Progenitor cell of endocrine pancreas (in vitro differentiated cells): Measurements from ENCODE around the gene CCL20. TPM values are rescaled to one million over a fixed set of nuclear protein-coding genes. Genes with fewer than 3 reads are reported as not detected.

Source experiments
- DNase-seq: peaks from one replicate; pipeline ENCODE4 v3.0.0; 2021; ENCODE audit warnings: low spot score; ENCODE audit not compliant: unreplicated experiment
- H3K27ac Mint-ChIP-seq: 2 replicates; pipeline ENCODE4 v1.8.0; 2021; ENCODE audit warnings: mild to moderate bottlenecking, moderate library complexity, mixed read lengths
- H3K27me3 Mint-ChIP-seq: 2 replicates; pipeline ENCODE4 v1.8.0; 2021; ENCODE audit warnings: mixed read lengths
- H3K36me3 Mint-ChIP-seq: 2 replicates; pipeline ENCODE4 v1.8.0; 2022; ENCODE audit warnings: mixed read lengths; ENCODE audit not compliant: insufficient read depth
- H3K4me1 Mint-ChIP-seq: 2 replicates; pipeline ENCODE4 v1.8.0; 2021; ENCODE audit warnings: low read depth, mixed read lengths
- H3K4me3 Mint-ChIP-seq: 2 replicates; pipeline ENCODE4 v1.8.0; 2021; ENCODE audit warnings: low read depth, mild to moderate bottlenecking, moderate library complexity, mixed read lengths
- H3K9me3 Mint-ChIP-seq: 2 replicates; pipeline ENCODE4 v1.8.0; 2021; ENCODE audit warnings: low read depth, mixed read lengths
- CTCF ChIP-seq: fragments of 200-600 bp; sonication (generic); IDR thresholded peaks from one replicate; pipeline ENCODE4 v1.5.0; 2021; ENCODE audit warnings: antibody characterized with exemption, mild to moderate bottlenecking; ENCODE audit not compliant: unreplicated experiment
- total RNA-seq: library from RNA; stranded (reverse); gene quantifications from 2 replicates; pipeline ENCODE4 v1.2.1, GENCODE V29; 2021

CCL20 gene
- total RNA-seq, 1 donor from 2014 or later = not detected

- H3K9me3 Mint-ChIP-seq = no peaks in the 10 kb centered on the region
- H3K27me3 Mint-ChIP-seq = no peaks in the 10 kb centered on the region
- TF ChIP-seq CTCF = no peak
- H3K36me3 Mint-ChIP-seq = no peaks in the 10 kb centered on the region
- no peak overlapping the region for H3K4me3 Mint-ChIP-seq
- no peaks in the 10 kb centered on the region for H3K4me1 Mint-ChIP-seq
- H3K27ac Mint-ChIP-seq = no peak overlapping the region
- no peak for DNase-seq
Measured at GRCh38 chr2:227805578-227805977, 8.1 kb upstream of the CCL20 start.

GRCh38 chr2:227808936-227809335, 4.7 kb upstream of the CCL20 start:
- Mint-ChIP-seq H3K36me3 (no peaks in the 10 kb centered on the region), H3K9me3 (no peaks in the 10 kb centered on the region), H3K4me3 (no peak overlapping the region), H3K4me1 (peaks cover 4% of the 10 kb centered on the region), H3K27ac (no peak overlapping the region), H3K27me3 (no peaks in the 10 kb centered on the region)
- no peak for TF ChIP-seq CTCF
- no peak for DNase-seq

- no peak overlapping the region for H3K4me3 Mint-ChIP-seq
- H3K36me3 Mint-ChIP-seq = no peaks in the 10 kb centered on the region
- no peaks in the 10 kb centered on the region for H3K27me3 Mint-ChIP-seq
- no peaks in the 10 kb centered on the region for H3K9me3 Mint-ChIP-seq
- no peak for DNase-seq
- no peak overlapping the region for H3K27ac Mint-ChIP-seq
- no peak for TF ChIP-seq CTCF
- peaks cover 4% of the 10 kb centered on the region for H3K4me1 Mint-ChIP-seq
Measured at GRCh38 chr2:227812001-227812400, 1.6 kb upstream of the CCL20 start.

GRCh38 chr2:227813229-227813561, 447 bp upstream of the CCL20 start:
- Mint-ChIP-seq H3K36me3 (no peaks in the 10 kb centered on the region), H3K4me3 (no peak overlapping the region), H3K27me3 (no peaks in the 10 kb centered on the region), H3K4me1 (peaks cover 4% of the 10 kb centered on the region), H3K27ac (no peak overlapping the region), H3K9me3 (no peaks in the 10 kb centered on the region)
- DNase-seq = no peak
- TF ChIP-seq CTCF = no peak

GRCh38 chr2:227815066-227815465, 1.4 kb downstream of the CCL20 start:
- no peaks in the 10 kb centered on the region for H3K36me3 Mint-ChIP-seq
- H3K4me1 Mint-ChIP-seq = peaks cover 4% of the 10 kb centered on the region

More at GRCh38 chr2:227815066-227815465, 1.4 kb downstream of the CCL20 start:
- no peak overlapping the region for H3K27ac Mint-ChIP-seq
- no peak for DNase-seq
- H3K4me3 Mint-ChIP-seq = no peak overlapping the region
- H3K9me3 Mint-ChIP-seq = no peaks in the 10 kb centered on the region
- H3K27me3 Mint-ChIP-seq = no peaks in the 10 kb centered on the region
- TF ChIP-seq CTCF = no peak
